ENCODE measurements around the gene ZBTB5. TPM values are rescaled to one million over a fixed set of nuclear protein-coding genes. Genes with fewer than 3 reads are reported as not detected.
A peak's percentile ranks its signal among the peaks of the same experiment; 100 is the strongest.

The ZBTB5 gene
- total and polyA plus RNA-seq, 2 of the 13 experiments (the other 11 are each of a cell fraction or from before 2014, with no cell fraction given) = 12.5 to 20.5 TPM

DNA sequence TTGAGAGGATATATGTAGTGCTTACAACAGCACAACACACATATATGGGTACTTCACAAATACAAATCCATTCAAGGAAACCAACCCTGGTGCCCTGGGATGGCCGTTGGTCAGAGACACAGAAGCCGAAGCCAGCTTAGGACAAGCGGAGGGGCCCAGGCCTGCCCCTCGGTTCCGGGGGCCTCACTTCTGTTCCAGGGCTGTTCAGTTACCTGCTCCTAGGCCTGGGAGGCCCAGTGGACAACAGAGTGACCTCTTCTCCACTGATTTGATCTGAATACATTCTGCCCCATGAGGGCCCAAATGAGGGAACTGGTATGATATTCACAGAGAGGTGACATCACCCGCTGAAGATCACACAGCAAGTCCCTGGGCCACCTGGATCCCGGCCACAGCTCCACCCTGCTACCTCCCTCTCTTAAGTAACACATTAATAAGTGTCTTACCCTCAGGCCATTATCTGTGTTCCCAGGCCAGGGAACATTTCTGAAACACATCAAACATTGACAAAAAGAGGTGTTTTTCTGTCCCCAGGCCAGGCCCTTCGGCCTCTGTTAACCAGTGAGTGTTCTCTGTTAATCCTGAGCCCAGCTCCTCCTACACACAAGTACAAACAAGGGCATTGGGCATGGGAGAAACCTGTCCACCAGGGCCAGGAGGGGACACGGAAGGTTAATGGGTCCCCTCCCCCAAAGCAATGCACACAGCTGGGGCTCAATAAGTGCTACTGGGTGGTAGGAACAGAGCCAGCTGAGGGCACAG is 47.2 kb downstream of the ZBTB5 start (continued):
- TF ChIP-seq PCBP2 (optimal IDR thresholded peaks at IDR 0.05; ENCODE audit: low read depth, low read length, poor library complexity, severe bottlenecking) (no peak), ZFP62 (CRISPR knock-in tag; IDR thresholded peaks at IDR 0.05) (no peak), TCF12 (IDR thresholded peaks at IDR 0.05) (no peak), TCF12 (CRISPR knock-in tag; IDR thresholded peaks at IDR 0.05) (no peak), RXRA (CRISPR knock-in tag; IDR thresholded peaks at IDR 0.05) (peak; percentile 11; the same call in 1 of the 2 replicates), ZNF331 (CRISPR knock-in tag; IDR thresholded peaks at IDR 0.05) (0 out of 2 replicates have a peak, but pooled peaks have one; percentile 23)

DNA sequence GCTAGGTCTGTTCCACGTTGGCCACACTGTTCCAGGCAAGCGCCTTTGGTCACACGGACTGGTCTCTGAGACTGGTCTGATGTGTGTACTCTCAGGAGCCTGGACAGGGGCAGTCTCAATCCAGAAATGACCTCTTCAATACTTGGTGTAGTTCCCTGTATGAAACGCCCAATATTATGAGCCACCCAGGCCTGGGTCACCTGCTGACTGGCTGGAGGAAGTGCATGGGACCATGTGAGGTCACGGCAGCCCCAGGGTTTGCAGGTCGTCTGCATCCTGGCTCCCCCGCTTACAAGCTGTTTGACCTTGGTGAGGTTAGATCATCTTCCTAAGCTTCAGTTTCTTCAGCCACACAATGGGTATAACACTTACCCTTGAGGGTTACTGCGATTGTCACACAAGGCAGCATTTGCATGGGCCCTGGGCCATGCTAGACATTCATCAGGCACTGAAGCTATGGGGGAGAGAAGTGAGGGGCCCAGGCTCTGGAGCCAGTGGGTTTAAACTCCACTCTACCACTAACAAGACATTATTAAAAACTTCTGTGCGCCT is 47.9 kb downstream of the ZBTB5 start:
- ChIA-PET CTCF (ENCODE audit: low intra/inter-chr PET ratio, low total read pairs) (no interaction called here), POLR2A (interaction anchor here (2.6 to 3.0 kb wide), 2 partner anchors 13 to 49 kb away, joined by 16 to 20 read pairs; partner anchors contain the start of gene ZBTB5)
- Histone ChIP-seq H3K27me3 (ENCODE audit: control insufficient read depth in 1 of 2, insufficient read depth in 2 of 2, low read length in 2 of 2) (no peaks in the 10 kb centered on the region), H3K79me2 (ENCODE audit: insufficient read depth, low read length) (no peaks in the 10 kb centered on the region), H3K4me3 (replicated peaks in 1 of 3; ENCODE audit: insufficient read depth in 1 of 3, low read depth in 2 of 3, low read length in 3 of 3) (peak overlapping the region in 1 of 3 experiments; percentile 56; a peak in 1 of 6 replicates), H3K27ac (ENCODE audit: extremely low read length, insufficient read depth, low read length) (peak overlapping the region; percentile 43), H2AFZ (ENCODE audit: low read length) (no peak overlapping the region), H4K20me1 (ENCODE audit: insufficient read depth, low read length) (no peaks in the 10 kb centered on the region), H3K9me3 (ENCODE audit: low read length) (no peaks in the 10 kb centered on the region), H3K36me3 (replicated peaks in 1 of 2; ENCODE audit: control insufficient read depth in 1 of 2, insufficient read depth in 2 of 2, low read length in 2 of 2) (no peaks in the 10 kb centered on the region), H3K4me2 (ENCODE audit: low read depth, low read length) (peak overlapping the region; percentile 82), H3K9ac (ENCODE audit: insufficient read depth, low read depth, low read length) (no peak overlapping the region), H3K4me1 (ENCODE audit: insufficient read depth, low read length) (peaks cover 69% of the 10 kb centered on the region)
- DNase-seq (ENCODE audit: low spot score) = peak; percentile 18
- BruUV-seq (replicated peaks) = no TSS peak
- intact Hi-C loops (cut with micrococcal nuclease; ENCODE audit: unreplicated experiment) (loop anchor here (5.0 kb wide), 1 partner anchor 550 kb away; no protein-coding TSS in a partner anchor), in situ Hi-C loops (cut with HindIII; ENCODE audit: extremely low pct_ligation_motif_present, low pct_unique_long_range_greater_than_20kb) (no loop called here)
- 68% methylated on average over 2 of the region's 9 CpGs for WGBS (ENCODE audit: low lambda C conversion rate)
- ATAC-seq = peak; percentile 30
- FAIRE-seq = no peak
- TF ChIP-seq, protein P1, sequence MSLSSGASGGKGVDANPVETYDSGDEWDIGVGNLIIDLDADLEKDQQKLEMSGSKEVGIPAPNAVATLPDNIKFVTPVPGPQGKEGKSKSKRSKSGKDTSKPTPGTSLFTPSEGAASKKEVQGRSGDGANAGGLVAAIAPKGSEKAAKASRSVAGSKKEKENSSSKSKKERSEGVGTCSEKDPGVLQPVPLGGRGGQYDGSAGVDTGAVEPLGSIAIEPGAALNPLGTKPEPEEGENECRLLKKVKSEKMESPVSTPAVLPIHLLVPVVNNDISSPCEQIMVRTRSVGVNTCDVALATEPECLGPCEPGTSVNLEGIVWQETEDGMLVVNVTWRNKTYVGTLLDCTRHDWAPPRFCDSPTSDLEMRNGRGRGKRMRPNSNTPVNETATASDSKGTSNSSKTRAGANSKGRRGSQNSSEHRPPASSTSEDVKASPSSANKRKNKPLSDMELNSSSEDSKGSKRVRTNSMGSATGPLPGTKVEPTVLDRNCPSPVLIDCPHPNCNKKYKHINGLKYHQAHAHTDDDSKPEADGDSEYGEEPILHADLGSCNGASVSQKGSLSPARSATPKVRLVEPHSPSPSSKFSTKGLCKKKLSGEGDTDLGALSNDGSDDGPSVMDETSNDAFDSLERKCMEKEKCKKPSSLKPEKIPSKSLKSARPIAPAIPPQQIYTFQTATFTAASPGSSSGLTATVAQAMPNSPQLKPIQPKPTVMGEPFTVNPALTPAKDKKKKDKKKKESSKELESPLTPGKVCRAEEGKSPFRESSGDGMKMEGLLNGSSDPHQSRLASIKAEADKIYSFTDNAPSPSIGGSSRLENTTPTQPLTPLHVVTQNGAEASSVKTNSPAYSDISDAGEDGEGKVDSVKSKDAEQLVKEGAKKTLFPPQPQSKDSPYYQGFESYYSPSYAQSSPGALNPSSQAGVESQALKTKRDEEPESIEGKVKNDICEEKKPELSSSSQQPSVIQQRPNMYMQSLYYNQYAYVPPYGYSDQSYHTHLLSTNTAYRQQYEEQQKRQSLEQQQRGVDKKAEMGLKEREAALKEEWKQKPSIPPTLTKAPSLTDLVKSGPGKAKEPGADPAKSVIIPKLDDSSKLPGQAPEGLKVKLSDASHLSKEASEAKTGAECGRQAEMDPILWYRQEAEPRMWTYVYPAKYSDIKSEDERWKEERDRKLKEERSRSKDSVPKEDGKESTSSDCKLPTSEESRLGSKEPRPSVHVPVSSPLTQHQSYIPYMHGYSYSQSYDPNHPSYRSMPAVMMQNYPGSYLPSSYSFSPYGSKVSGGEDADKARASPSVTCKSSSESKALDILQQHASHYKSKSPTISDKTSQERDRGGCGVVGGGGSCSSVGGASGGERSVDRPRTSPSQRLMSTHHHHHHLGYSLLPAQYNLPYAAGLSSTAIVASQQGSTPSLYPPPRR (CRISPR knock-in tag; IDR thresholded peaks at IDR 0.05; ENCODE audit: borderline replicate concordance) = no peak
- TF ChIP-seq KMT2B (CRISPR knock-in tag; IDR thresholded peaks at IDR 0.05) (no peak), RAD21 (CRISPR knock-in tag; IDR thresholded peaks at IDR 0.05) (no peak), ZNF430 (CRISPR knock-in tag; IDR thresholded peaks at IDR 0.05) (no peak), DNMT1 (CRISPR knock-in tag; IDR thresholded peaks at IDR 0.05) (no peak), ZNF264 (CRISPR knock-in tag; IDR thresholded peaks at IDR 0.05) (no peak), FOXA3 (CRISPR knock-in tag; IDR thresholded peaks at IDR 0.05) (no peak), ZNF256 (CRISPR knock-in tag; conservative IDR thresholded peaks at IDR 0.05) (no peak), RXRA (CRISPR knock-in tag; IDR thresholded peaks at IDR 0.05) (0 out of 2 replicates have a peak, but pooled peaks have one; percentile 39)
- TF ChIP-seq, protein P2, sequence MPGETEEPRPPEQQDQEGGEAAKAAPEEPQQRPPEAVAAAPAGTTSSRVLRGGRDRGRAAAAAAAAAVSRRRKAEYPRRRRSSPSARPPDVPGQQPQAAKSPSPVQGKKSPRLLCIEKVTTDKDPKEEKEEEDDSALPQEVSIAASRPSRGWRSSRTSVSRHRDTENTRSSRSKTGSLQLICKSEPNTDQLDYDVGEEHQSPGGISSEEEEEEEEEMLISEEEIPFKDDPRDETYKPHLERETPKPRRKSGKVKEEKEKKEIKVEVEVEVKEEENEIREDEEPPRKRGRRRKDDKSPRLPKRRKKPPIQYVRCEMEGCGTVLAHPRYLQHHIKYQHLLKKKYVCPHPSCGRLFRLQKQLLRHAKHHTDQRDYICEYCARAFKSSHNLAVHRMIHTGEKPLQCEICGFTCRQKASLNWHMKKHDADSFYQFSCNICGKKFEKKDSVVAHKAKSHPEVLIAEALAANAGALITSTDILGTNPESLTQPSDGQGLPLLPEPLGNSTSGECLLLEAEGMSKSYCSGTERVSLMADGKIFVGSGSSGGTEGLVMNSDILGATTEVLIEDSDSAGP (CRISPR knock-in tag; IDR thresholded peaks at IDR 0.05; ENCODE audit: borderline replicate concordance) = 0 out of 2 replicates have a peak, but pooled peaks have one; percentile 16
- TF ChIP-seq, protein P3, sequence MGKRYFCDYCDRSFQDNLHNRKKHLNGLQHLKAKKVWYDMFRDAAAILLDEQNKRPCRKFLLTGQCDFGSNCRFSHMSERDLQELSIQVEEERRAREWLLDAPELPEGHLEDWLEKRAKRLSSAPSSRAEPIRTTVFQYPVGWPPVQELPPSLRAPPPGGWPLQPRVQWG (CRISPR knock-in tag; IDR thresholded peaks at IDR 0.05; ENCODE audit: borderline replicate concordance, low read depth) = no peak

Measured in HepG2 (cell line).